ENCODE data around the gene GAS7.

Gene GAS7

DNA sequence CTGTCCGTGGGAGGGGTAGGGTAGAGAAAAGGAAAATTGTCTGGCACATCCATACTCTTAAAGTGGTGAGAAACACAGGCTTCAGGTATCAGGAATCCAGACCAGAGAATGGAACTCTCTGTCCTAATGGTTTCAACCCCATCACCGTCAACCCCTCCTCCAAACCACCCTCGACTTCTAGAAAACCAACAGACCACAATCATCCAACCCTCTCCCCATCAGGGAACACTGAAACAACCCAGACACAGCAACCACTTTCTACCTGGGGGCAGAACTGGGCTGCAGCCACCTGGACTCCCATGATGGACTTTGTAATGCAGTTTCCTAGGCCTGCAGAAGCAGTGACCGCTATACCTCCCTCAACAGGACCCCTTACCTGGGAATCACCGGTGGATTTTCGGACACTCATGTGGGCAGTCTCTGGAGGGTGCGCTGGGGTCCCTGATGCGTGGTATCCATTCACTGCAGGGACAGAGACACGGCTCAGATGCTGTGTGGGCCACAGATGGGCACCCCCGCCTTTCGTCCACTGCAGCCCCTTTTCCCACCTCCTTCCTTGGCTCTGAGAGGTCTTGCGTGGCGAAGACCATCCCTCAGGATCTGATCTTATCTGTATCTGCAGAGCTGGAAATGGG lies 229.0 kb downstream of the GAS7 start:
- no peak for DNase-seq (ENCODE audit: low read depth in 1 of 2, low spot score in 1 of 2)
- in situ Hi-C loops (cut with HindIII; ENCODE audit: low pct_unique_long_range_greater_than_20kb, low sequenced_read_pairs), result no loop called here
- TF ChIP-seq JUND (IDR thresholded peaks at IDR 0.05; ENCODE audit: low read depth), result no peak

DNA sequence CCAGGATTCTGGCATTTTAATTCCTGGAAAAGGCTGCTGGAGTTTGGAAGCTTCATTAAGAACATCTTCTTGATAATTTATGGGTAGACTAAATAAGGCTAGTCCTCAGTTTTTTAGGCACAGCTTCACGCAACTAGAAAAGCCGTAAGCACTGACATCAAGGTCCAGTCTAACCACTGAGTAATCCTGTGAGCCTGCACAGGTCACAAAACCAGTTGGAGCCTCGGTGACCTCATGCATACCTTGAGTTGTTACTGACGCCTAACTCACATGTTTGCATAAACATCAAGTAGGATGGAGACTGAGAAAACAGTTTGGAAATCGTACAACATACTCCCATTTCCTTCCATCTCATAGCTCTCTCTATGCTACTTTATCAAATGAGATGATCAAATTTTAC lies 229.5 kb downstream of the GAS7 start:
- DNase-seq (ENCODE audit: low read depth in 1 of 2, low spot score in 1 of 2), result peak; percentile 15 to 75
- in situ Hi-C loops (cut with HindIII; ENCODE audit: low pct_unique_long_range_greater_than_20kb, low sequenced_read_pairs), result no loop called here
- no peak for TF ChIP-seq JUND (IDR thresholded peaks at IDR 0.05; ENCODE audit: low read depth)

DNA sequence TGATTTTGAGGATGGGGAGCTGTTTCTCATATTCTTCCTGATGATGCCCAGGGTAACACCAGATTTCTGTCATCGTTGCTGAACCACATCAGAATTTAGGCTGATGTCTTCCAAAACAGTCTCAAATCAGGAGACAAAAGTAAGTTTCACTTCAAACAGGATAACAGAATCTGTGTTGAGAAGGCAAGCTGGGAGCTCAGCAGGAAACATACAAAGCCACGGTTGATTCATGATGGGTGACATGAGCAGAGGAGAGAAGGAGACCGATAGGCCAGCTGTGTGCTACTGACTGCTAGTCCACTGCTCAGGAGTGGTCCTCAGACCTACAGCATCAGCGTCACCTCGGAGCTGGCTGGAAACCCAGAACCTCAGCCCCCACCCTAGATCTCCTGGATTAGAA lies 230.4 kb downstream of the GAS7 start:
- no peak for DNase-seq (ENCODE audit: low read depth in 1 of 2, low spot score in 1 of 2)
- TF ChIP-seq JUND (IDR thresholded peaks at IDR 0.05; ENCODE audit: low read depth), result no peak
- in situ Hi-C loops (cut with HindIII; ENCODE audit: low pct_unique_long_range_greater_than_20kb, low sequenced_read_pairs), result no loop called here

DNA sequence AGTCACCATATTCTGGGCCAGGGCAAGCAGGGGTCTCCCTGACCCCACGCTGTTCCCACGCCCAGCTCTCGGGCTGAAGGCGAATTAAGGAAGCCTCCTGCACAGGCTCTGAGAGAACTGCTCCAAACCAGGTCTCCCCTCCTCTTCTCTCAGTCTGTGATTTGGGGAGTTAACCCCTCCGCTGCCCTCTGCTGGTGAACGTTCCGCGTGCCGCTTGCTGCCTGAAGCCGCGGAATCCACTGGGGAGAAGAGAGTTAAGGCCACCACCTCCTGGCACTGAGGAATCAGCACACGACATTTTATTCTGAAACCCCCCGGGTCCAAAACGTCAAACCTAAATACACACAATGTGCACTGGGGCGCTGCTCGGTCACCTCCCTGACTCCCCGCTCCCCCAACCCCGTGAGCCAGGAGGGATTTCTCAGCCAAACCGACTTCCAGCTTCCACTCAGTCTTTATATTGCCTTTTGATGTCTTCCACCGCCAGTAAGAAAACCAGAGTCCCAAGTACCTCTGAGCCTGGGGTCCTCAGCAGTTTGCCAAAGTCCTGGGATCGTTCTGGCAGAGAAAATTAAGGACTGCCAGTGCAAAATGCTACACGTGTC lies 238.9 kb downstream of the GAS7 start:
- TF ChIP-seq JUND (IDR thresholded peaks at IDR 0.05; ENCODE audit: low read depth), result no peak
- in situ Hi-C loops (cut with HindIII; ENCODE audit: low pct_unique_long_range_greater_than_20kb, low sequenced_read_pairs), result no loop called here

DNA sequence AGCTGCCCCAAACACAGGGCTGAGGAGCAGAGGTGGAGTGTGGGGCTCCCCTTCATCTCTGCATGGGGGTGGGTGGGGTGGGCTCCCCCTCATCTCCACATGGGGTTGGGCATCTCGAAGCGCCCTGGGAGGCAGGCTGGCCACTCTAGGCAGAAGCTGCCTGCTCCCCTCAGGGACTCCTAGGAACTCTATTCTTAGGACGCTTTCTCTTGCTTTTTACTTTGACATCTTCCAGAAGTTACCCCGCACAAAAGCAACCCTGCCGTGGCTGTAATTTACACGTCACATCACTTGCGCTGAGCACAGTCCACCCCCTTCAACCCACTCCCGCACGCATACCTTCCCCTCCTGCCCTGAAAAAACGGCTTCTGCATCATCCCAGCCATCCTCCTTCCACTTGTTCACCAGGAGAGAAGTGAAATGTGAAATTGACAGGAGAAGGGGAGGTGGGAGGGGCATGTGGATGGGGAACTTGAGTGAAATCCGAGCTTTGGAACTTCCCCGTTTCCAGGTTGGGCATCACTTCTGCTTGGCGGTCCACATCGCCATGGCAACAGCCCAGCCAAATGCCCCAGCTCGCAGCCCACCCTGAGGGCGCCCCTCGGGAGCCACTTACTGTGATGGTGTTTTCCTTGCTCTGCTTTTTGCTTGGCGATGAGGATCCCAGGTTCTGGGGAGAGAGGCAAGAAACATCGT lies 239.7 kb downstream of the GAS7 start:
- no peak for TF ChIP-seq JUND (IDR thresholded peaks at IDR 0.05; ENCODE audit: low read depth)
- in situ Hi-C loops (cut with HindIII; ENCODE audit: low pct_unique_long_range_greater_than_20kb, low sequenced_read_pairs), result no loop called here
- DNase-seq (ENCODE audit: low read depth in 1 of 2, low spot score in 1 of 2), result no peak

More for the DNA sequence above, 238.9 kb downstream of the GAS7 start:
- peak; percentile 46 to 54 for DNase-seq (ENCODE audit: low read depth in 1 of 2, low spot score in 1 of 2)

DNA sequence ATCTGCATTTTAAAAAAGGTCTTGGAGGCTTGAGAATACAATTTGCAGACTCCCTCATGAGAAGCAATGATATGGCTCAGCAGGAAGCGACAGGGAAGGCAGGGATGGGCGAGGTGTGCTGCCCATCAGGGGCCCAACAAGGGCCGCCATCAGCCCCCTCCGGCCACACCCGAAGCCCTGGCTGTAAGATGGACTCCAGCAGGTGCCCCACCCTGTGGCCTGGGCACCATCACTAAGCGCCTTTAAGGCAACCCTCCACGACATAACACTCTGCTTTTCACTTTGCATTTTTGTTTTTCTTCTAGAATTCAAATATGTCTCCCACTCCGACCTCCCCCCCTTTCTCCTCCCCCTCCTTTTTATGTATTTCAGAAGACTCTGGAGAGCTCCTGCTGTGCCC lies 241.2 kb downstream of the GAS7 start:
- in situ Hi-C loops (cut with HindIII; ENCODE audit: low pct_unique_long_range_greater_than_20kb, low sequenced_read_pairs), result no loop called here
- no peak for TF ChIP-seq JUND (IDR thresholded peaks at IDR 0.05; ENCODE audit: low read depth)
- no peak for DNase-seq (ENCODE audit: low read depth in 1 of 2, low spot score in 1 of 2)

DNA sequence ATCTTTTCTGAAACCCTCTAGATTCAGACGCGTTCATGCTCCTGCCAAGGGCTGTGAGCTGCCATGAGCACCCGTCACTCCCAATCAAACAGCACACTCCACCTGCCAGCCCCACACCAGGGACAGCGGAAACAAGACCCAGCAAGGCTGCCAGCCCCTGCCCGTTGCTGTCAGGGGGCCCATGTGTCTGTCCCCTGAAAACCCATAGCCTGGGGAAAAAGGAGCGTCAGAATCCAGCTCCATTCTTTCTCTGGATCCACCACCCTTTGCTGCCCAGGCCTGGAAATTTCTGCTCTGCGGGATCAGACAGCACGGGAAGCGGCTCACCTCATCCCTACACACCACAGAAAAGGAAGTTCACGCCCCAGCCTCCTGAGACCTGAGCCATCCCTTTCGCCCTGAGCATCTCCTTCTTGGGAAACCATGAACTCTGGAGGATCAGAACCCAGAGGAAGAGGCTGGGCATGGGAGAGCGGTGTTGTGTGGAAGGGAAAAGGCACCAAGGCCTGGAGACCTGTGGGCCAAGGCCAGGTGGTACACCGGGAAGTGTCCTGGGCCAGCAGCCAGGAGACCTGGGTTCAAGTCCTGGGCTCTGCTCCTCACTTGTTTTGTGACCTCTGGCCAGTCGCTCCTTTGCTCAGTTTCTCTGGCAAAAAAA lies 241.8 kb downstream of the GAS7 start:
- no peak for TF ChIP-seq JUND (IDR thresholded peaks at IDR 0.05; ENCODE audit: low read depth)
- in situ Hi-C loops (cut with HindIII; ENCODE audit: low pct_unique_long_range_greater_than_20kb, low sequenced_read_pairs), result no loop called here
- no peak for DNase-seq (ENCODE audit: low read depth in 1 of 2, low spot score in 1 of 2)

DNA sequence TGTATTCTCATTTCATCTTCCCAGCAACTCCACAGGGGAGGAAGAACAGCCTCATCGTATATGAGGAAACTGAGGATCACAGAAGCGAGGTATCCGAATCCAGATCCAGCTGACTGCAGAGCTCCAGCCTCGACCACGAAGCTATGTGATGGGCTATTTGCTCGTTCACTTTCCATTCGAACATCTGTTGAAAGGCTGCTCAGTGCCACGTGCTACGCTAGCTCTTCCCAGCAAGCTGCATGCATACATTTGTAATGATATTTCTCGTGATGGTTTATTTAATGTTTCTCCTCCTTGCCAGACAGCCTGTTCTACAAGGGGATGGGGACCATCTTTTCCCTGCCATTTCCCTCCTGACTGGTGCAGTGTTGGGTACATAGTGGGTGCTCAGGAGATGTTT lies 244.9 kb downstream of the GAS7 start:
- DNase-seq (ENCODE audit: low read depth in 1 of 2, low spot score in 1 of 2), result no peak
- TF ChIP-seq JUND (IDR thresholded peaks at IDR 0.05; ENCODE audit: low read depth), result no peak
- in situ Hi-C loops (cut with HindIII; ENCODE audit: low pct_unique_long_range_greater_than_20kb, low sequenced_read_pairs), result no loop called here

DNA sequence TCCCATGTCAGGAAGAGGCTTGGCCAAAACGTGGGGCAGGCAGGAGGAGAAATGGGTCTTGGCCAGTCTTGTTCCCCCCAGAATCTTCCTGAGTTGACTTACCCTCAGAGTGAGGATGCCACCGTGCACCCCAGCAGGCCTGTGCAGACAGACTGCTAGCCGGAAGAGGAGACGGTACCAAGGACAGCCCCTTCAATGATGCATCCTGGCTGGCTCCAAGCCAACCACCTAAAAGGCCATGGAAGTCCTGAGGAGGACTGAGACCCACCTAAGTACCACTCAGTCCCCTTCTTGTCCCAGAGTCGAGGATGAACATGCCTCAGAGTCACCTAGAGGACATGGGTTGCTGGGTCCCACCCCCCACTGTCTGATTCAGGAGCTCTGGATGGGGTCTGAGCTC lies 246.6 kb downstream of the GAS7 start:
- no peak for TF ChIP-seq JUND (IDR thresholded peaks at IDR 0.05; ENCODE audit: low read depth)
- in situ Hi-C loops (cut with HindIII; ENCODE audit: low pct_unique_long_range_greater_than_20kb, low sequenced_read_pairs), result no loop called here
- DNase-seq (ENCODE audit: low read depth in 1 of 2, low spot score in 1 of 2), result no peak

DNA sequence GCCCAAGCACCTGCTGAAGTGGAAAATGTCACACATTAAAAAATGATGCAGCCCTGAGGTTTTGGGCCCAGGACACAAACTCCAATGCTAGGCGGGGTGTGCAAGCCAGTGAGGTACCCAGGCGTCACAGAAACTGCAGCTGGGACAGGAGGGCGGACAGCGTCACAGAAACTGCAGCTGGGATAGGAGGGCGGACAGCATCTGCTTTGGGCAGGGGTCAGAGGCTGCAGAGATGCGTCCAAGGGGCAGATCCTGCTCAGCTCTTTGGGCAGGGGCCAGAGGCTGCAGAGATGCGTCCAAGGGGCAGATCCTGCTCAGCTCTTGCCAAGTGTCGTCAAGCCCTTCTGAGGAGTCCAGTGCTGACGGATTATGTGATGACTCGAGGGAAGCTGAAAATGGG lies 249.5 kb downstream of the GAS7 start:
- no peak for TF ChIP-seq JUND (IDR thresholded peaks at IDR 0.05; ENCODE audit: low read depth)
- no peak for DNase-seq (ENCODE audit: low read depth in 1 of 2, low spot score in 1 of 2)
- in situ Hi-C loops (cut with HindIII; ENCODE audit: low pct_unique_long_range_greater_than_20kb, low sequenced_read_pairs), result no loop called here

DNA sequence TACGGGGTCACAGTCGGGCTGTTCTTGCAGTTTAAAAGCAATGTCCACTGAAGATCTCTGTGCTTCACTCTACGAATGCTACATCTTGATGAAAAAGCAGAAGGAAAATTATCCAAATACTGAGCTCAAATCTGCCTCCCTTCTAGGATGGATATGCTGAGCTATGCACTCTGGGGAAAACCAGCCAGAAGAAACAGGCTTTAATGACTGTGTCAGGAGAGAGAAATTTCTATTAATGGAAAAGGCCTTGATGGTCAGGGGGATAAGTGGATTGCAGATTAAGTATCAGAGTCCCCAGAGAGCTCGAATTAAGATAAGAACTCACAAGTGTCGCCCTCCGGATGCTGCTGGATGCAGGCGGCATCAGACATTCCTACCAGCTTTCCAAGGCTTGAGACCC lies 253.7 kb downstream of the GAS7 start:
- no peak for DNase-seq (ENCODE audit: low read depth in 1 of 2, low spot score in 1 of 2)
- TF ChIP-seq JUND (IDR thresholded peaks at IDR 0.05; ENCODE audit: low read depth), result no peak
- in situ Hi-C loops (cut with HindIII; ENCODE audit: low pct_unique_long_range_greater_than_20kb, low sequenced_read_pairs), result no loop called here

DNA sequence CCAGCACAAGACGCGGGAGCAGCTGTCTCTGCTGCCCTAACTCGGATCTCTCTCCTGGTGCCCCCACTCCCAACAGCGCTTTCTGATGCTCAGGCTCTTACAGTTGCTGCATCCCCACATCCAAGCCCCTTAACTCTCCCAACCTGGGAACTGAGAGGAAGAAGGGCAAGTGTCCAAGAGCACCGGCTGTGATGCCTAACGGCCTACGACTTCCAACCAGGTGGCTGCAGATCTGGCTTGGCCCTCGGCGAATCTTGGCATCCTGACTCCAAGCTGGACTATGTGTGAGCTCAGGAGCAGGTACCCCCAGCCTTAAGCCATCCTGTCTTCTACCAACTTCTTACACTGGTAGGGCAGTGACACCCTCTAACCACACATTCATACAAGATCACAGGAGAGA lies 255.1 kb downstream of the GAS7 start:
- in situ Hi-C loops (cut with HindIII; ENCODE audit: low pct_unique_long_range_greater_than_20kb, low sequenced_read_pairs), result no loop called here
- DNase-seq (ENCODE audit: low read depth in 1 of 2, low spot score in 1 of 2), result no peak
- no peak for TF ChIP-seq JUND (IDR thresholded peaks at IDR 0.05; ENCODE audit: low read depth)

DNA sequence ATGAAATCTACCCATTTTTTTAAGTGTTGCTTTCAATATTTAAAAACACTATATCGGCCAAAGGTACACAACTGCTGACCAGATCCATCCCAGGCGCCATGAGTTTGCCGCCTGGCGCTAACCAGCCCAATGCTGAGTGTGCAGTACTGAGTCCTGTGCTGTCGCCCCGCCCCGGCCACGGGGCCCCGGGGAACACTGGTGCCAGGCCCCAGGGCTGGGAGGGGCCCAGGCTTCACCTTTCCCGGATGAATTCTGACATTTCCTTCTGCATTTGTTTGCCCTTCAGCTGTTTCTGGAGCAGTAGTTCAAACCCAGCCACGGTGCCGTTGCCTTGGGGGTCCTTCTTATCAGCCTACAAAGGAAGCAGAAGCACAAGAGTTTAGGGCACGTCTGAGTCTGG lies 255.5 kb downstream of the GAS7 start:
- in situ Hi-C loops (cut with HindIII; ENCODE audit: low pct_unique_long_range_greater_than_20kb, low sequenced_read_pairs), result no loop called here
- TF ChIP-seq JUND (IDR thresholded peaks at IDR 0.05; ENCODE audit: low read depth), result no peak
- DNase-seq (ENCODE audit: low read depth in 1 of 2, low spot score in 1 of 2), result no peak
